C4-2B (cell line): ENCODE results near the gene DNAJC22.
A peak's percentile ranks its signal among the peaks of the same experiment; 100 is the strongest.
"Not testable (repeated sequence)": the region's sequence is repeated elsewhere in the genome, so short reads cannot be mapped to it uniquely, and the experiment has no call there.

Source experiments
- H3K27ac ChIP-seq: fragments of 450-650 bp; 2 replicates; pipeline ENCODE4 v1.5.1; 2017
- ZFX ChIP-seq: fragments of 450-650 bp; IDR thresholded peaks from 2 replicates; pipeline ENCODE4 v1.6.1; 2017
- TF ChIP-seq, protein P1 (sequence below): fragments of 450-650 bp; conservative IDR thresholded peaks from 2 replicates; pipeline ENCODE4 v1.5.1; 2017; ENCODE audit warnings: mild to moderate bottlenecking

The DNAJC22 gene

DNA sequence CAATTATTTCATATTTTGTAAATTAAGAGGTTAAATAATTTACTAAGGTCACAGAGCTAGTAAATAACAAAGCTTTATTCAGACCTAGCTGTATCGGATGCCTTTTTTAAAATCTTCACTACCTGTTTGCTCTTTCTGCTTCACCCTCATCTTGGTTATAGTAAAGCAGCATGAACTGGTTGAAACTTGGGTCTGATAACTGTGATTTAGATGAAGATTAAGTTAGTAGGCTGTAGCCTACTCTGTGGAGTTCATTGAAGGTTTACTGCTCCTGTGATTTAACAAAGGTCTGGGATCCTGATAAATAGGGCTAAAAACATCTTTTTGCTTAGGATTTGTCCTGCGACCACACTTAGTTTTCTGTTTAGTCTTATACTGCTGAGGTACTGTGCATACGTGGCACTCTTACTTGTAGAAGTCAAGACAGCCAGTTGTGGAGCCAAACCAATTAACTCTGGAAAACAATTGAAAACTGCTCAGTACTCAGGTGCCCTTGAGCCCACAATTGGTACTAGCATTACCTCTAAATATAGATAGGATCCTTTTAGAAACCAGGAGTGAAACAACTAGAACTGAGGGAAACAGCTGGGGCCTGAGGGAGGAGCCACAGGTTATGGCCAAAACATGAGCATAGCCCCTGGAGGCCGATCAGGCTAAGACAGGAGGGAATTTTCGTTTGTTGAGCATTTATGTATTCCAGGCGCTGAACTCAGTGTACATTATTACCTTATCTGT, 22.9 kb downstream of the DNAJC22 start:
- H3K27ac ChIP-seq = peak overlapping the region; percentile 31; the same call in 1 of the 2 replicates
- TF ChIP-seq, protein P1, sequence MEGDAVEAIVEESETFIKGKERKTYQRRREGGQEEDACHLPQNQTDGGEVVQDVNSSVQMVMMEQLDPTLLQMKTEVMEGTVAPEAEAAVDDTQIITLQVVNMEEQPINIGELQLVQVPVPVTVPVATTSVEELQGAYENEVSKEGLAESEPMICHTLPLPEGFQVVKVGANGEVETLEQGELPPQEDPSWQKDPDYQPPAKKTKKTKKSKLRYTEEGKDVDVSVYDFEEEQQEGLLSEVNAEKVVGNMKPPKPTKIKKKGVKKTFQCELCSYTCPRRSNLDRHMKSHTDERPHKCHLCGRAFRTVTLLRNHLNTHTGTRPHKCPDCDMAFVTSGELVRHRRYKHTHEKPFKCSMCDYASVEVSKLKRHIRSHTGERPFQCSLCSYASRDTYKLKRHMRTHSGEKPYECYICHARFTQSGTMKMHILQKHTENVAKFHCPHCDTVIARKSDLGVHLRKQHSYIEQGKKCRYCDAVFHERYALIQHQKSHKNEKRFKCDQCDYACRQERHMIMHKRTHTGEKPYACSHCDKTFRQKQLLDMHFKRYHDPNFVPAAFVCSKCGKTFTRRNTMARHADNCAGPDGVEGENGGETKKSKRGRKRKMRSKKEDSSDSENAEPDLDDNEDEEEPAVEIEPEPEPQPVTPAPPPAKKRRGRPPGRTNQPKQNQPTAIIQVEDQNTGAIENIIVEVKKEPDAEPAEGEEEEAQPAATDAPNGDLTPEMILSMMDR = no peak; the same call in 1 of the 2 replicates
- no peak for TF ChIP-seq ZFX

DNA sequence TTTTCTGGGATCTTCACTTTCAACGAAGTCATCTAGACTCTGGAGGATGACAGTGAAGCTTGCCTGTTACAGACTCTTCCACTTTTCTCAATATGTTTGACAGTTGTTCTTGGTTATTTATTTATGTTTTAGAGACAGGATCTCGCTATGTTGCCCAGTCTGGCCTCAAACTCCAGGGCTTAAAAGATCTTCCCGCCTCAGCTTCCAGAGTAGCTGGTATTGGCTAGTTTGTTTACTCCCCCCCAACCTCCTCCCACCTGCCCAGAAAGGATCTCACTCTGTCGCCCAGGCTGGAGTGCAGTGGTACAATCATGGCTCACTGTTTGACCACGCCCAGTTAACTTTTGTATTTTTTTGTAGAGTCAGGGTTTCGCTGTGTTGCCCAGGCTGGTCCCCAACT, 23.9 kb downstream of the DNAJC22 start:
- no peak overlapping the region for H3K27ac ChIP-seq
- TF ChIP-seq ZFX = no peak
- TF ChIP-seq, protein P1 = no peak

DNA sequence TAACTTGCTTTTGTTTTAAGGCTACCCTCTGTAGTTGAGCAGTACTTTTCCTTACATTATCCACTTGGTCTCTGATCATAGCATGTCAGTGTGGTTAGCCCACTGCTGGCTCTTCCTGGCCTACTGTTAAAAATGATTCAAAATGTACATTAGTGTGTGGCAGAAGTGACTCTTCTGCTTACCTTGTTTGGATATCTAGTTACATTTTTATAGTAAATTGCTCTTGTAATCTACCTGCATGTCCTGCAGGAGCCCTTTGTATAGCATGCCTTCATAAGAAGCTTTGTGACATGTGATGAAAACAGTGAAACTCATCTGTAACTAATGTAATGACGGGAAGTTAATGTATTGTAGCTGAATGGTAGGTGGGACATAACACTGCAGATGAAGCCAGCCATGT, 28.7 kb downstream of the DNAJC22 start:
- TF ChIP-seq, protein P1 = no peak
- no peak for TF ChIP-seq ZFX
- no peak overlapping the region for H3K27ac ChIP-seq

DNA sequence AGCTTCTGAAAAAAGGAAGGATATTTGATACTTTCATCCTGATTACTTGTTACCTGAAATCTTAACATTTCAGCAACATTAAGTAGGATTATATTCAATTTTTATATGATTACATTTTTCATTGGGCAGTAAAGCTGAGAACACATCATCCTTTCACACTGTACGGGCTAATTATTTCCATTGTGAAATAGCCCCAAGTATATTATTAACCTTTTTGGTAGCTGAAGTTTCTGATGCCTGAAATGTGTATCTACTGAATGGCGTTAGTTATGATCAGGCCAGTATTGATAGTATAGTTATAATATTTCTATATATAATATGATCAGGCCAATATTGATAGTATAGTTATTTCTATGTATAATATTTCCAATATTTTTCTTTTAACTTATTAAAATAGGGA, 30.7 kb downstream of the DNAJC22 start:
- H3K27ac ChIP-seq = no peak overlapping the region
- TF ChIP-seq ZFX = no peak
- TF ChIP-seq, protein P1 = no peak

DNA sequence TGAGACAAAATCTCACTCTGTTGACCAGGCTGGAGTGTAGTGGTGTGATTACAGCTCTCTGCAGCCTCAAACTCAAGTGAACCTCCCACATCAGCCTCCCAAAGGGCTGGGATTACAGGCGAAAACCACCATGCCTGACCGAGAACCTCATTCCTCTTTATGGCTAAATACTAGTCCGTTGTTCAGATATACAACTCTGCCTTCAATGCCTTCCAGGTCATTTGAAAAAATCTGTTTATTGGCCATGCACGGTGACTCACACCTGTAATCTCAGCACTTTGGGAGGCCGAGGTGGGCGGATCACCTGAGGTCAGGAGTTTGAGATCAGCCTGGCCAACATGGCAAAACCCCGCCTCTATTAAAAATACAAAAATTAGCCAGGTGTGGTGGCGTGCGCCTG, 33.5 kb downstream of the DNAJC22 start:
- H3K27ac ChIP-seq = not testable (repeated sequence)

DNA sequence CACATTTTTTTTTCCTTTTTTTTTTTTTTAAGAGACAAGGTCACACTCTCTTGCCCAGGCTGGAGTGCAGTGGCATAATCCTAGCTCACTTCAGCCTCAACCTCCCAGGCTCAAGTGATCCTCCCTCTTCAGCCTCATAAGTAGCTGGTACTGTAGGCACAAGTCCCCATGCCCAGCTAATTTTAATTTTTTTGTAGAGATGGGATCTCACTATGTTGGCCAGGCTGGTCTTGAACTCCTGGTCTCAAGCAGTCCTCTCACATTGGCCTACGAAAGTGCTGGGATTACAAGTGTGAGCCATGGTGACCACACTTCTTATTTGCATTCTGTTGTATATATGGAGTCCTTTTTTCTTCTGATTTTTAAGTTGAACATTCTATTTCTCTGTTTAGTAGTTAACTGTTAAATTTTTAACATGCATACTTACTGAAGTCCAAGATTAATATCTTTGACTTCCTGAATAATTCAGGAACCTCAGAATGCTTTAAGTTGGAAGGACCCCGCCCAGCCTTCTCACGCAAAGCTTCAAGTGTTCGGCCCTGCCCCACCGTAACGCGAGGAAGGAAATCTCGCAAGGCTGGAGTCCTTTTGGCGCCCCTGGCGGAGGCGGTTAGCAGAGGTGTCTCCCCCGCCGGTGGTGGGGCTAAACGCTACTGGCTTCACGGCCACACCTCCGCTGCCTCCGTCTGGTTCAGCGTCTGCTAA, 42.1 kb downstream of the DNAJC22 start:
- no peak overlapping the region for H3K27ac ChIP-seq
- TF ChIP-seq, protein P1 = no peak
- no peak for TF ChIP-seq ZFX

DNA sequence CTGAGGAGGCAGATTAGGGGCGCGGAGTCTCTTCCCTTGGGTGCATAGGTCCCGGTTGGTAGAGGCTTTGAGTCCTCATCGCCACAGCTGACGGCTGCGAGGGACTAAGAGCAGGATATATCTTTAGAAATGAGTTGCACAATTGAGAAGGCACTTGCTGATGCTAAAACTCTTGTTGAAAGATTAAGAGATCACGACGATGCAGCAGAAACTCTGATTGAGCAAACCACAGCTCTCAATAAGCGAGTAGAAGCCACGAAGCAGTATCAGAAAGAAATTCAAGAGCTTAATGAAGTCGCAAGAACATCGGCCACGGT, 42.7 kb downstream of the DNAJC22 start:
- H3K27ac ChIP-seq = no peak overlapping the region
- TF ChIP-seq ZFX = no peak
- TF ChIP-seq, protein P1 = no peak

DNA sequence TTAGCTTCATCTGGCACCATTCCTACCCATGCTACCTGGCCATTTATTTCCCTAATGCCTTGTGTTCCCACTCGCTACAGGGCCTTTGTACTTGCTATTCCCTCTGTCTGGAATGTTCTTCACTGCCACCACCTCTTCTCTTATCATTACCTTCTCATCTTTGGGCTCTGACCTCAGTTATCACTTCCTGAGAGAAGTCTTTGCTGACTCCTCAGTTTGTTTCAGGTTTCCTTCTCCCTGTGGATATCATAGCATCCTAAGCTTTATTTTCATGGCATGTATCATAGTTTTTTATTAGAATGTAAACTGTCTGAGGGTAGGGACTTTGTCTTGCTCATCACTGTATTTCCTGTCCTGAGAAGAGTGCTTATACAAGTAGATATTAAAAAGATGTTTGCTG, 50.3 kb downstream of the DNAJC22 start:
- no peak for TF ChIP-seq ZFX
- TF ChIP-seq, protein P1 = no peak
- no peak overlapping the region for H3K27ac ChIP-seq
